HUDEP-2 (cell line): Measurements from ENCODE around the gene CSRP1.
A peak's percentile ranks its signal among the peaks of the same experiment; 100 is the strongest.
"Not testable (repeated sequence)": the region's sequence is repeated elsewhere in the genome, so short reads cannot be mapped to it uniquely, and the experiment has no call there.

Experiments used
- DNase-seq, 76 experiments: peaks; one replicate each; lab custom pipeline; 2025; ENCODE audit not compliant: unreplicated experiment in 76 of 76; lab: John Stamatoyannopoulos, UW

CSRP1 gene

GRCh38 chr1:201506557-201507359 is at the start of gene CSRP1:
Gene CSRP1 (minus strand): TSS chr1:201507123. CDS start chr1:201496303, 10,820 bp downstream.
- peak in 71 of 76 experiments; percentile 22 to 81 (median 61) for DNase-seq

GRCh38 chr1:201555593-201555945 is 48.6 kb upstream of the CSRP1 start:
- DNase-seq = no peak

DNA sequence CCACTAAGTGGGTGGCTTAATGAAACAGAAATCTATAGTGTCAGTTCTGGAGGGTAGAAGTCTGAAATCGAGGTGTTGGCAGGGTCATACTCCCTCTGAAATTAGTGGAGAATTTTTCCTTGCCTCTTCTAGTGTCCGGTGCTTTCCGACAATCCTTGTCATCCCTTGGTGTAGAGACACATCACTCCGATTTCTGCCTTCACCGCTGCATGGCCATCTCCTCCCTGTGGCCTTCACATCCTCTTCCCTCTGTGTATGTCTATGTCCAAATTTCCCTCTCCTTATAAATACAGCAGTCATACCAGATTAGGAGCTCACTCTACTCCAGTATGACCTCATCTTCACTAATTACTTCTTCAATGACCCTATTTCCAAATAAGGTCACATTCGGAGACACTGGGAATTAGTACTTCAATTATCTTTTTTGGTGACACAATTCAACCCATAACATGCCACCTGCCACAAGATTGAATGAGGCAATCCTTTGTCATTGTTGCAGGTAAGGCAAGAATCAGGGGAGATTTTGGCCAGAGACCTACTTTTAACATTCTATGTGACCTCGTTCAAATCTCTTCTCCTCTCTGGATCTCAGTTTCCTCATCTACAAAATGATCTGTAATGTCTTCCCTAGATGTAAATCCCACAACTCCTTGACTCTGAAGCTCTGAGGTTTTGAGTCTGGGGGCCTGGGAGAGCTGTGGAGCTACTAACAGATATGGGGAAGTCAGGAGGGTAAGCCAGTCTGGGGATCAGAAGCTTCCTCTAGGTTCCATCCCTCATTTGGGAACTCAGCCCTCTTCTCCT is 48.1 kb upstream of the CSRP1 start:
- DNase-seq = no peak

- DNase-seq = no peak
These were observed 47.3 kb upstream of the CSRP1 start for GRCh38 chr1:201554190-201554600.

DNA sequence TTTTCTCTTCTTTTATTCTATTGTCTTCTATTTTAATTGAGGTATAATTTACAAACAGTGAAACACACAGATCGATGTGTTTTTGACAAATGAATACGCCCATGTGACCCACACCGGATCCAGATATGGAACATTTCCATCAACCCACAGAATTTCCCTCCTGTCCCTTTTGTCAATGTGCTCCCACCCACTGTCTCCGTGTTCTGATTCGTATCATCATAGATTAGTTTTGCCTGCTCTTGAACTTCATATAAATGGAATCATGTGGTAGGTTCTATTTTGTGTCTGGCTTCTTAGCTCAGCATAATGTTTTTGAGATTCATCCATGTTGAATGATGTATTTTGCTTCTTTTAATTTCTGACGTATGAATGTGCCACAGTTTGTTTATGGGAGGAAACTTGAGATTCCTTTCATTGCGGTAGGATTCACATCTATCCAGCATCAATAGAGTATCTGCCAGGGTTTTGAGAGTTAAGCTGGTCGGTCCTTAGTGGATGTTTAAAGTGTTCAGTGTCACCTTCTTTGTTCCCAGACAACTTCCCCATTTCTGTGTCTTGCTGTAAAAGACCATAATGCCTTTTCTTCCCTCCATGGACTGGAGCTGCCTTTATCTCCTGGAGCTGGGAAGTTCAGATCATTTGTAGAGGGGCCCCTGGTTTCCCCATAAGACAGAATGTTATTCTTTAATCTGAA is 46.7 kb upstream of the CSRP1 start:
- DNase-seq = no peak

GRCh38 chr1:201552941-201553351 is 46.0 kb upstream of the CSRP1 start:
- DNase-seq = no peak

- no peak for DNase-seq
These were observed 45.2 kb upstream of the CSRP1 start for GRCh38 chr1:201551877-201552731.

- DNase-seq = no peak
These were observed 44.2 kb upstream of the CSRP1 start for GRCh38 chr1:201551096-201551495.

- DNase-seq = not testable (repeated sequence)
These were observed 42.6 kb upstream of the CSRP1 start for GRCh38 chr1:201549522-201549921.

- peak in 6 of 76 experiments; percentile 2 to 26 (median 8) for DNase-seq
These were observed 39.0 kb upstream of the CSRP1 start for GRCh38 chr1:201545851-201546492.

GRCh38 chr1:201544710-201545109 is 37.8 kb upstream of the CSRP1 start:
- no peak for DNase-seq

GRCh38 chr1:201543871-201544642 is 37.1 kb upstream of the CSRP1 start:
- no peak for DNase-seq

GRCh38 chr1:201542309-201543035 is 35.5 kb upstream of the CSRP1 start:
- no peak for DNase-seq

GRCh38 chr1:201540846-201541735 is 34.2 kb upstream of the CSRP1 start:
- no peak for DNase-seq

DNA sequence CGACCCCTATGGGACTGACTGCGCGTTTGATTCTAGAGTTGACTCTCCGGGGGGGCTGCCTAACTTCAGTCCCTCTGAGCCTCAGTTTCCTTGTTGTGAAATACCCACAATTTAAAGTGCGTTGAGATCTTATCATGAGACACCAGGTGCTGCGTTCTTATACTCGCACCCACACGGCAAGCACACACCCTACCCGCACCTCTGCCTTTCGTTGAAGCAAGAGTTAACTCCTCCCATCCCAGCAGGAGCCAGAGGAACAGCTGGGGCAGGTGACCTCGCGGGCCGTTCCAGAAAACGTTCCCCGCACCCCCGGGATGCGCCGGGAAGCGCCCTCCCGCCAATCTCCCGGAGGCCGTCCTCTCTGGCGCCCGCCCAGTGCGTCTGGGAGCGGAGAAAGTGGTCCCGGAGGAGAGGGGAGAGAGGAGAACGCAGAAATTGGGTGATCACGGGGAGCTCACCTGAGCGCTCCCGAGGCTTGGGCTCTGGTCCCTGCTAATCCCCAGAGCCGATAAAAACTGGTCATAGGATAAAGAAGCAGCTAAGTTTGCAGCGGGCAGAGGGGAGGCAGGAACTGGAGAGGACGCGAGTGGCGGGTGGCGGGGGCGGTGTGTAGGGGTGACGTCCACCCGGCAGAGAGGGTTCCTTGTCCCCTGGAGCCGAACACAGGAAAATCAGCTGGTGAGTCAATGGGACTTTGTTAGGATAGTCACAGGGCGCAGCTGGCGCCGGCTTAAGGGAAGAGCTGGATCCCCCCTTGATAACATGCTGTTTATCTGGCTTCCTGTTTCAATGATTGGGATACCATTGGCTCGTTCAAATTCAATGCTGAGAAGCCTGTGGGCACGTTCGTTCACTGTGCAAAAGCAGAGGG is 32.9 kb upstream of the CSRP1 start:
- no peak for DNase-seq
